GM20431 (cell line): Measurements from ENCODE around the gene TCF7L1.
"Not testable (repeated sequence)": the region's sequence is repeated elsewhere in the genome, so short reads cannot be mapped to it uniquely, and the experiment has no call there.

ENCODE experiments used
- in situ Hi-C: fragments of 300-500 bp; cut with MseI, MboI; formaldehyde crosslinking; loops from one replicate; pipeline ENCODE4 v1.15.0; 2020; ENCODE audit warnings: low sequenced_read_pairs; ENCODE audit not compliant: unreplicated experiment

Gene TCF7L1

GRCh38 chr2:85308896-85309555, 175.8 kb downstream of the TCF7L1 start:
- in situ Hi-C loops = no loop called here

DNA sequence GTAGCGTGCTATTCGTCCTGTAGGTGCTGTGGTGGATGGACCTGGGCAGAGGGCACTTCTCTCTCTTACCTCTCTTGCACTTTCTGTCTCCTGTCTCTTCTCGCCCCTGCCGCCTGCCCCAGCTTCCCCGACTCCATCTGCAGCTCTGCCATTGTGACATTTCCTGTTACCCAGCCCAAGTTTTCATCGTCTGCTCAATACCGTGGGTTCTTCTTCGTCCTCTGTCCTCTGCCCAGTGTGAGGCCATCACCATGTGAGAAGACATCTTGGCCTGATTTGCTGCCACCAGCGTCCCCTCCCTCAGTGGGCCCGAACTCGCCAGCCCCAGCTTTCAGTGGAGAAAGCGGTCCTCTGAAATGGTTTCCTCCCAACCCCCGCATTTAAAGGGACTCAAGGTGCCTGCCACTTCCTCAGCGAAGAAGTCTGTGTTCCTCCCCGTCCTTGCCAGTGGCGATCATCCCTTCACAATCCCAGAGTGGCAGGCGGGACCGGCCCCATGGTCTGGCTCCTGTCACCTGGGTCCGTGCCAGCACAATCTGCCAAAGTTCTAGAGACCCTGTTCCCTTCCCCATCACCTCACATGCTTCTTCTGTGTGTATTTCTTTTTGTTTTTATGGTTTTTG, 176.6 kb downstream of the TCF7L1 start:
- in situ Hi-C loops = no loop called here

- in situ Hi-C loops = no loop called here
These were observed 177.1 kb downstream of the TCF7L1 start for GRCh38 chr2:85310330-85310729.

- in situ Hi-C loops = no loop called here
These were observed 179.2 kb downstream of the TCF7L1 start for GRCh38 chr2:85312404-85312803.

DNA sequence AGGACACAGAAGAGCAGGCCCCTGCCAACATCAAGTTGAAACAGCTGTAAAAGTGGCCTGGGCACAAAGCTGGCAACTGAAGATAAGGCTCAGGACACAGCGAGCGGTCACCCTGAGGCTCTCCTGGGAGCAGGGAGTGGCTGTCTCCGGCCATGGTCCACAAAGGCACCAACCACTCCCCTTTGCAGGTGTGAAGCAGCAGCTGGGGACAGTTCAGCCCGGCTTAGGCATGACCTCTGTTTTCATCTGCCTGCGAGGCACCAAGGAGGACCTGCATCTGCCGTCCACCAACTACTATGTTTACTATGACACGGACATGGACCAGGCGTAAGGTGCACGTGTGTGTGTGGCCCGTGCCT, 181.7 kb downstream of the TCF7L1 start:
- in situ Hi-C loops = no loop called here

GRCh38 chr2:85315921-85316320, 182.7 kb downstream of the TCF7L1 start:
- in situ Hi-C loops = not testable (repeated sequence)

GRCh38 chr2:85318222-85319074, 185.3 kb downstream of the TCF7L1 start:
- in situ Hi-C loops = no loop called here

- in situ Hi-C loops = no loop called here
These were observed 186.6 kb downstream of the TCF7L1 start for GRCh38 chr2:85319796-85320195.

- in situ Hi-C loops = no loop called here
These were observed 190.3 kb downstream of the TCF7L1 start for GRCh38 chr2:85323351-85323987.

- in situ Hi-C loops = not testable (repeated sequence)
These were observed 190.8 kb downstream of the TCF7L1 start for GRCh38 chr2:85323988-85324367.

- in situ Hi-C loops = no loop called here
These were observed 191.7 kb downstream of the TCF7L1 start for GRCh38 chr2:85324639-85325465.

DNA sequence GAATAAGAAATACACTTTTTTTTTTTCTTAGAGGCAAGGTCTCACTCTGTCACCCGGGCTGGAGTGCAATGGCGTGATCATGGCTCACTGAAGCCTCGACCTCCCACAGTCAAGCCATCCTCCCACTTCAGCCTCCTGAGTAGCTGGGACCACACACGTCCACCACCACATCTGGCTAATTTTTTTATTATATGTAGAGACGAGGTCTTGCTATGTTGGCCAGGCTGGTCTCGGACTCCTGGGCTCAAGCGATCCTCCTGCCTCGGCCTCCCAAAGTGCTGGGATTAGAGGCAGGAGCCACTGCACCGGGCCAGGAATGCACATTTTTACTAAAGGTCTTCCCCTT, 192.2 kb downstream of the TCF7L1 start:
- in situ Hi-C loops = no loop called here

- in situ Hi-C loops = no loop called here
These were observed 193.4 kb downstream of the TCF7L1 start for GRCh38 chr2:85326406-85327159.

DNA sequence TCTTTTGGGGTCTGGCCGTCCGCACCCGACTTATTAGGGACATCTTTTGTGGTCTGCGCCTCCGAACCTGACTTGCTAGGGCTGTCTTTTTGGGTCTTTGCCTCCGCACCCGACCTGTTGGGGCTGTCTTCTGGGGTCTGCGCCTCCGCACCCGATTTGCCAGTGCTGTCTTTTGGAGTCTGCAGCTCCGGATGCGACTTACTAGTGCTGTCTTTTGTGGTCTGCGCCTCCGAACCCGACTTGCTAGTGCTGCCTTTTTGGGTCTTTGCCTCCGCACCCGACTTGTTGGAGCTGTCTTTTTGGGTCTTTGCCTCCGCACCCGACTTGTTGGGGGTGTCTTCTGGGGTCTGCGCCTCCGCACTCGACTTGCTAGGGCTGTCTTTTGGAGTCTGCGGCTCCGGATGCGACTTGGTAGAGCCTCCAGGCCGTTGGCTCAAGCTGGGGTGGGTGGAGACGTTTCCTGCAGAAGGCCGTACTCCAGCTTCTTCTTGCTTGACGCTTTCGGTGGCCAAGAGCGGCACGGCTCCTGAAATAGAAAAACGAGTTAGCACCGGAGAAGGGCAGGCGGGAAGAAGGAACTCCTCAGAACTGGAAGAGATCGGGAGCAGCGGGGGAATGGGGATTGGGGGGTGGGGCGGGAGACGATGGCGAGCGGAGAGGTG, 194.1 kb downstream of the TCF7L1 start:
- in situ Hi-C loops = no loop called here

DNA sequence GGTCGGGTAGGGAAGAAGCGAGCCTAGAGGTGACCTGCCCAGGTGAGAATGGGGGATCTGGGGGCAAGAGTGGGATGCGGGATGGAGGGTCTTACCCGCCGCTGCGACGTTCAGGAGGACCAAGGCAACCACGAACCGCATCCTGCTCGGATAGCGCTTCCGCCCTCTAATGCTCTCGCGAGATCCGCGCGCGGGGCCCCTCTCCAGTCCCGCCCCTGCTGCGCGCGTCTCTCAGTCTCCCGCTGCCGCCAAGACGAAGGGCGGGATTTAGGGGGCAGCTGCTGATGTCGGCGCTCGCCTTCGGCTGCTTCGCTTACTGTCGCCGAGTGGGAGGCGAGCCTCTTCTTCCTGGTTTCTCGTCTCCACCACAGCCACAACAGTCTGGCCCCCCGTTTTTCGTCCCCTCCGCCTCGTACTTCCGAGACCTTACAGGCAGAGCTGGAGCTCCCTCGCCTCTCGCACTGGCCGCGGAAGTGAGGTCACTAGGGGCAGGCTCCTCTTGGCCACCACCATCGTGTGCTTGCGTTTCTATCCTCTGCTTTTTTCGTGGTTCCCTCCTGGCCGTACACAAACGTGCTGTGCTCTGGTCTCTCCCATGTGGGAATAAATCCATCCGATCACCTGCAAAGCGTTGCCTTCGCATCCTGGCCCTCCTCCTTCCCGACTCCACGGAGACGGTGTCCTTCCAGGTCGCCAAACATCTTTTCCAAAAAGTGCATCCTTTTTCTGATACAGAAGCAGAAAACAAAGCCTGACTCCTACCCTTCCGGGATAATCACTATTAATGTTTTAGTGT, 194.8 kb downstream of the TCF7L1 start, which contains the start of gene TGOLN2:
Gene TGOLN2, minus strand, starts transcription at position 168 of the 796 bp plus-strand sequence. Its CDS starts 27 bp downstream, at position 141.
- in situ Hi-C loops = no loop called here

- in situ Hi-C loops = no loop called here
These were observed 196.0 kb downstream of the TCF7L1 start for GRCh38 chr2:85329181-85329651.

- in situ Hi-C loops = not testable (repeated sequence)
These were observed 196.5 kb downstream of the TCF7L1 start for GRCh38 chr2:85329701-85330100.
